ENCODE data around the gene TAOK3. TPM values are rescaled to one million over a fixed set of nuclear protein-coding genes. Genes with fewer than 3 reads are reported as not detected.

TAOK3 gene
- total and polyA plus RNA-seq, 12 donors = 8.4 to 29.8 (median 21.2) TPM

GRCh38 chr12:118342090-118342489 is 30.6 kb downstream of the TAOK3 start:
- peaks cover 0 to 27% (median 8%) of the 10 kb centered on the region in 9 donors for H3K4me1 ChIP-seq
- no peak for TF ChIP-seq CTCF (IDR thresholded peaks at IDR 0.05)
- WGBS, 2 donors = 66 to 68% methylated on average over 2 of the region's 2 CpGs

GRCh38 chr12:118337194-118337838 is 35.4 kb downstream of the TAOK3 start:
- WGBS, 2 donors = 76 to 84% methylated on average over 6 of the region's 6 CpGs
- DNase-seq = no peak
- H3K27ac ChIP-seq = no peak overlapping the region

More at GRCh38 chr12:118342090-118342489, 30.6 kb downstream of the TAOK3 start:
- ATAC-seq (no peak), DNase-seq (no peak)
- H3K36me3 ChIP-seq = no peaks in the 10 kb centered on the region
- no peaks in the 10 kb centered on the region for H3K27me3 ChIP-seq
- no peak overlapping the region for H3K27ac ChIP-seq
- H3K4me3 ChIP-seq = no peak overlapping the region
- no peaks in the 10 kb centered on the region for H3K9me3 ChIP-seq
- intact Hi-C loops (cut with DNase I) = no loop called here

GRCh38 chr12:118336123-118336522 is 36.6 kb downstream of the TAOK3 start:
- ATAC-seq (no peak), DNase-seq (no peak)
- H3K27ac ChIP-seq = no peak overlapping the region
- peaks cover 0 to 5% (median 0%) of the 10 kb centered on the region in 9 donors for H3K36me3 ChIP-seq
- peaks cover 0 to 28% (median 0%) of the 10 kb centered on the region in 9 donors for H3K4me1 ChIP-seq
- intact Hi-C loops (cut with DNase I) = no loop called here
- TF ChIP-seq CTCF (IDR thresholded peaks at IDR 0.05) = no peak
- H3K4me3 ChIP-seq = no peak overlapping the region
- WGBS, 2 donors = 91 to 92% methylated on average over 2 of the region's 2 CpGs
- H3K9me3 ChIP-seq = no peaks in the 10 kb centered on the region
- no peaks in the 10 kb centered on the region for H3K27me3 ChIP-seq

More at GRCh38 chr12:118337194-118337838, 35.4 kb downstream of the TAOK3 start:
- H3K27me3 ChIP-seq = no peaks in the 10 kb centered on the region
- intact Hi-C loops (cut with DNase I) = no loop called here
- no peak for TF ChIP-seq CTCF (IDR thresholded peaks at IDR 0.05)
- no peak for ATAC-seq
- H3K36me3 ChIP-seq = peaks cover 0 to 5% (median 0%) of the 10 kb centered on the region in 9 donors
- H3K4me3 ChIP-seq = no peak overlapping the region
- H3K9me3 ChIP-seq = no peaks in the 10 kb centered on the region
- peaks cover 0 to 18% (median 0%) of the 10 kb centered on the region in 9 donors for H3K4me1 ChIP-seq

GRCh38 chr12:118334939-118335567 is 37.7 kb downstream of the TAOK3 start:
- H3K27ac ChIP-seq = no peak overlapping the region
- ATAC-seq (no peak), DNase-seq (no peak)
- 96 to 99% methylated on average over 4 of the region's 4 CpGs for WGBS, 2 donors
- no peak overlapping the region for H3K4me3 ChIP-seq
- H3K36me3 ChIP-seq = peaks cover 0 to 5% (median 0%) of the 10 kb centered on the region in 9 donors
- no peak for TF ChIP-seq CTCF (IDR thresholded peaks at IDR 0.05)
- intact Hi-C loops (cut with DNase I) = no loop called here
- H3K9me3 ChIP-seq = no peaks in the 10 kb centered on the region
- peaks cover 0 to 39% (median 5%) of the 10 kb centered on the region in 9 donors for H3K4me1 ChIP-seq
- H3K27me3 ChIP-seq = no peaks in the 10 kb centered on the region
